ENCODE measurements around the gene SPATA32.

SPATA32 gene

GRCh38 chr17:45247429-45248131, 14.3 kb downstream of the SPATA32 start:
- peak; percentile 81 for DNase-seq (ENCODE audit: low read depth, low spot score)

- peak; percentile 59 for DNase-seq (ENCODE audit: low read depth, low spot score)
These were observed 14.9 kb downstream of the SPATA32 start for GRCh38 chr17:45246861-45247428.

GRCh38 chr17:45246338-45246737, 15.6 kb downstream of the SPATA32 start:
- DNase-seq (ENCODE audit: low read depth, low spot score) = no peak

- DNase-seq (ENCODE audit: low read depth, low spot score) = no peak
These were observed 16.9 kb downstream of the SPATA32 start for GRCh38 chr17:45244725-45245656.

GRCh38 chr17:45243750-45244149, 18.1 kb downstream of the SPATA32 start:
- no peak for DNase-seq (ENCODE audit: low read depth, low spot score)

- DNase-seq (ENCODE audit: low read depth, low spot score) = no peak
These were observed 19.9 kb downstream of the SPATA32 start for GRCh38 chr17:45242029-45242414.

GRCh38 chr17:45241328-45242028, 20.4 kb downstream of the SPATA32 start:
- DNase-seq (ENCODE audit: low read depth, low spot score) = peak; percentile 40

- DNase-seq (ENCODE audit: low read depth, low spot score) = no peak
These were observed 21.0 kb downstream of the SPATA32 start for GRCh38 chr17:45240905-45241327.

- no peak for DNase-seq (ENCODE audit: low read depth, low spot score)
These were observed 23.6 kb downstream of the SPATA32 start for GRCh38 chr17:45238155-45238774.

GRCh38 chr17:45237686-45238085, 24.2 kb downstream of the SPATA32 start:
- DNase-seq (ENCODE audit: low read depth, low spot score) = no peak

GRCh38 chr17:45236282-45236606, 25.6 kb downstream of the SPATA32 start:
- DNase-seq (ENCODE audit: low read depth, low spot score) = no peak

- peak; percentile 77 for DNase-seq (ENCODE audit: low read depth, low spot score)
These were observed 26.2 kb downstream of the SPATA32 start for GRCh38 chr17:45235416-45236281.

GRCh38 chr17:45234641-45235415, 27.1 kb downstream of the SPATA32 start:
- DNase-seq (ENCODE audit: low read depth, low spot score) = no peak

- no peak for DNase-seq (ENCODE audit: low read depth, low spot score)
These were observed 28.4 kb downstream of the SPATA32 start for GRCh38 chr17:45233423-45233924.

- no peak for DNase-seq (ENCODE audit: low read depth, low spot score)
These were observed 29.1 kb downstream of the SPATA32 start for GRCh38 chr17:45232514-45233422.

- no peak for DNase-seq (ENCODE audit: low read depth, low spot score)
These were observed 30.3 kb downstream of the SPATA32 start for GRCh38 chr17:45231481-45232116.

- DNase-seq (ENCODE audit: low read depth, low spot score) = no peak
These were observed 31.0 kb downstream of the SPATA32 start for GRCh38 chr17:45230787-45231480.
